ENCODE measurements around the gene PARVB.

PARVB gene

GRCh38 chr22:44050766-44051355 is 26.8 kb downstream of the PARVB start:
- Histone ChIP-seq H3K36me3 (ENCODE audit: control insufficient read depth in 2 of 2, insufficient read depth in 1 of 2, low read length in 2 of 2) (no peaks in the 10 kb centered on the region), H3K9me3 (ENCODE audit: control insufficient read depth, insufficient read depth, low read depth, low read length) (no peaks in the 10 kb centered on the region), H3K4me3 (ENCODE audit: low read depth, low read length) (no peak overlapping the region), H3K4me1 (ENCODE audit: control insufficient read depth, insufficient read depth, low read length) (no peaks in the 10 kb centered on the region), H3K27ac (ENCODE audit: extremely low read depth, low read depth, low read length) (no peak overlapping the region)
- TF ChIP-seq ZNF24 (tag by site-specific recombination; IDR thresholded peaks at IDR 0.05) (no peak), ZNF768 (tag by site-specific recombination; IDR thresholded peaks at IDR 0.05) (no peak), ZFP3 (tag by site-specific recombination; IDR thresholded peaks at IDR 0.05; ENCODE audit: low read depth) (no peak), ZSCAN30 (tag by site-specific recombination; IDR thresholded peaks at IDR 0.05) (no peak), SP3 (tag by site-specific recombination; IDR thresholded peaks at IDR 0.05) (no peak), YY1 (tag by site-specific recombination; IDR thresholded peaks at IDR 0.05) (no peak), ZBTB21 (tag by site-specific recombination; IDR thresholded peaks at IDR 0.05) (no peak), GLI4 (tag by site-specific recombination; IDR thresholded peaks at IDR 0.05) (no peak), ZNF426 (tag by site-specific recombination; IDR thresholded peaks at IDR 0.05) (no peak), ZNF596 (tag by site-specific recombination; IDR thresholded peaks at IDR 0.05) (no peak)
- TF ChIP-seq, protein P1, sequence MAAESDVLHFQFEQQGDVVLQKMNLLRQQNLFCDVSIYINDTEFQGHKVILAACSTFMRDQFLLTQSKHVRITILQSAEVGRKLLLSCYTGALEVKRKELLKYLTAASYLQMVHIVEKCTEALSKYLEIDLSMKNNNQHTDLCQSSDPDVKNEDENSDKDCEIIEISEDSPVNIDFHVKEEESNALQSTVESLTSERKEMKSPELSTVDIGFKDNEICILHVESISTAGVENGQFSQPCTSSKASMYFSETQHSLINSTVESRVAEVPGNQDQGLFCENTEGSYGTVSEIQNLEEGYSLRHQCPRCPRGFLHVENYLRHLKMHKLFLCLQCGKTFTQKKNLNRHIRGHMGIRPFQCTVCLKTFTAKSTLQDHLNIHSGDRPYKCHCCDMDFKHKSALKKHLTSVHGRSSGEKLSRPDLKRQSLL (tag by site-specific recombination; IDR thresholded peaks at IDR 0.05), result no peak
- TF ChIP-seq, protein P2, sequence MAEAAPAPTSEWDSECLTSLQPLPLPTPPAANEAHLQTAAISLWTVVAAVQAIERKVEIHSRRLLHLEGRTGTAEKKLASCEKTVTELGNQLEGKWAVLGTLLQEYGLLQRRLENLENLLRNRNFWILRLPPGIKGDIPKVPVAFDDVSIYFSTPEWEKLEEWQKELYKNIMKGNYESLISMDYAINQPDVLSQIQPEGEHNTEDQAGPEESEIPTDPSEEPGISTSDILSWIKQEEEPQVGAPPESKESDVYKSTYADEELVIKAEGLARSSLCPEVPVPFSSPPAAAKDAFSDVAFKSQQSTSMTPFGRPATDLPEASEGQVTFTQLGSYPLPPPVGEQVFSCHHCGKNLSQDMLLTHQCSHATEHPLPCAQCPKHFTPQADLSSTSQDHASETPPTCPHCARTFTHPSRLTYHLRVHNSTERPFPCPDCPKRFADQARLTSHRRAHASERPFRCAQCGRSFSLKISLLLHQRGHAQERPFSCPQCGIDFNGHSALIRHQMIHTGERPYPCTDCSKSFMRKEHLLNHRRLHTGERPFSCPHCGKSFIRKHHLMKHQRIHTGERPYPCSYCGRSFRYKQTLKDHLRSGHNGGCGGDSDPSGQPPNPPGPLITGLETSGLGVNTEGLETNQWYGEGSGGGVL (tag by site-specific recombination; IDR thresholded peaks at IDR 0.05), result no peak
- ChIA-PET CTCF (no interaction called here), POLR2A (no interaction called here)

- H3K27ac ChIP-seq (ENCODE audit: extremely low read depth, low read depth, low read length), result no peak overlapping the region
Measured at GRCh38 chr22:44051358-44051757, 27.3 kb downstream of the PARVB start.

More at GRCh38 chr22:44051358-44051757, 27.3 kb downstream of the PARVB start:
- no peak for TF ChIP-seq ZNF10 (tag by site-specific recombination; IDR thresholded peaks at IDR 0.05)
- TF ChIP-seq ZNF776 (tag by site-specific recombination; IDR thresholded peaks at IDR 0.05; ENCODE audit: borderline replicate concordance), result no peak
- TF ChIP-seq KLF9 (tag by site-specific recombination; IDR thresholded peaks at IDR 0.05; ENCODE audit: low read depth), result no peak
- no peak for TF ChIP-seq ZNF488 (tag by site-specific recombination; IDR thresholded peaks at IDR 0.05)
- TF ChIP-seq ZNF239 (tag by site-specific recombination; IDR thresholded peaks at IDR 0.05), result no peak
- TF ChIP-seq SALL2 (tag by site-specific recombination; IDR thresholded peaks at IDR 0.05; ENCODE audit: borderline replicate concordance), result no peak
- TF ChIP-seq ZBTB7A (tag by site-specific recombination; IDR thresholded peaks at IDR 0.05; ENCODE audit: low read depth), result no peak
- TF ChIP-seq, protein P3, sequence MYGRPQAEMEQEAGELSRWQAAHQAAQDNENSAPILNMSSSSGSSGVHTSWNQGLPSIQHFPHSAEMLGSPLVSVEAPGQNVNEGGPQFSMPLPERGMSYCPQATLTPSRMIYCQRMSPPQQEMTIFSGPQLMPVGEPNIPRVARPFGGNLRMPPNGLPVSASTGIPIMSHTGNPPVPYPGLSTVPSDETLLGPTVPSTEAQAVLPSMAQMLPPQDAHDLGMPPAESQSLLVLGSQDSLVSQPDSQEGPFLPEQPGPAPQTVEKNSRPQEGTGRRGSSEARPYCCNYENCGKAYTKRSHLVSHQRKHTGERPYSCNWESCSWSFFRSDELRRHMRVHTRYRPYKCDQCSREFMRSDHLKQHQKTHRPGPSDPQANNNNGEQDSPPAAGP (tag by site-specific recombination; IDR thresholded peaks at IDR 0.05), result no peak
- TF ChIP-seq, protein P2 (tag by site-specific recombination; IDR thresholded peaks at IDR 0.05), result no peak
- TF ChIP-seq, protein P4, sequence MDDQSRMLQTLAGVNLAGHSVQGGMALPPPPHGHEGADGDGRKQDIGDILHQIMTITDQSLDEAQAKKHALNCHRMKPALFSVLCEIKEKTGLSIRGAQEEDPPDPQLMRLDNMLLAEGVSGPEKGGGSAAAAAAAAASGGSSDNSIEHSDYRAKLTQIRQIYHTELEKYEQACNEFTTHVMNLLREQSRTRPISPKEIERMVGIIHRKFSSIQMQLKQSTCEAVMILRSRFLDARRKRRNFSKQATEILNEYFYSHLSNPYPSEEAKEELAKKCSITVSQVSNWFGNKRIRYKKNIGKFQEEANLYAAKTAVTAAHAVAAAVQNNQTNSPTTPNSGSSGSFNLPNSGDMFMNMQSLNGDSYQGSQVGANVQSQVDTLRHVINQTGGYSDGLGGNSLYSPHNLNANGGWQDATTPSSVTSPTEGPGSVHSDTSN (CRISPR knock-in tag; IDR thresholded peaks at IDR 0.05), result no peak
- TF ChIP-seq EGR2 (tag by site-specific recombination; IDR thresholded peaks at IDR 0.05; ENCODE audit: low read depth), result no peak
- no peak for TF ChIP-seq RBAK (tag by site-specific recombination; IDR thresholded peaks at IDR 0.05)
- TF ChIP-seq ELK4 (IDR thresholded peaks at IDR 0.05; ENCODE audit: borderline replicate concordance, low read depth, low read length), result no peak
- no peak for TF ChIP-seq ZNF274 (IDR thresholded peaks at IDR 0.05; ENCODE audit: low read length)
- no peak for TF ChIP-seq ZNF274 (tag by site-specific recombination; IDR thresholded peaks at IDR 0.05; ENCODE audit: borderline replicate concordance)
- TF ChIP-seq MYNN (tag by site-specific recombination; IDR thresholded peaks at IDR 0.05; ENCODE audit: borderline replicate concordance), result no peak
- ChIA-PET POLR2A (no interaction called here), CTCF (no interaction called here)
- no peaks in the 10 kb centered on the region for H3K36me3 ChIP-seq (ENCODE audit: control insufficient read depth in 2 of 2, insufficient read depth in 1 of 2, low read length in 2 of 2)
- no peaks in the 10 kb centered on the region for H3K4me1 ChIP-seq (ENCODE audit: control insufficient read depth, insufficient read depth, low read length)
- H3K9me3 ChIP-seq (ENCODE audit: control insufficient read depth, insufficient read depth, low read depth, low read length), result no peaks in the 10 kb centered on the region
- no peak overlapping the region for H3K4me3 ChIP-seq (ENCODE audit: low read depth, low read length)

Data from HEK293 (cell line).